HepG2 (cell line): ENCODE measurements around the gene LAG3. TPM values are rescaled to one million over a fixed set of nuclear protein-coding genes. Genes with fewer than 3 reads are reported as not detected.

ENCODE experiments used
- ESRRA ChIP-seq: sonication (generic); formaldehyde crosslinking; IDR thresholded peaks from 2 replicates; pipeline ENCODE4 v1.5.1; 2020; ENCODE audit warnings: mild to moderate bottlenecking, low read depth, missing genetic modification reagents
- KDM1A ChIP-seq: IDR thresholded peaks from 2 replicates; pipeline ENCODE4 v1.6.1; 2016; ENCODE audit warnings: missing compliant biosample characterization
- NFIB ChIP-seq: sonication (generic); formaldehyde crosslinking; IDR thresholded peaks from 2 replicates; pipeline ENCODE4 v1.9.0; 2021; ENCODE audit warnings: missing genetic modification reagents, mild to moderate bottlenecking, borderline replicate concordance
- RBAK ChIP-seq: sonication (generic); formaldehyde crosslinking; IDR thresholded peaks from 2 replicates; pipeline ENCODE4 v1.5.1; 2020; ENCODE audit warnings: mild to moderate bottlenecking, missing genetic modification reagents
- ZBTB1 ChIP-seq: sonication (generic); formaldehyde crosslinking; IDR thresholded peaks from 2 replicates; pipeline ENCODE4 v1.4.0; 2020; ENCODE audit warnings: missing genetic modification reagents, borderline replicate concordance
- ZBTB7A ChIP-seq: sonication (generic); formaldehyde crosslinking; IDR thresholded peaks from 2 replicates; pipeline ENCODE4 v1.8.0; 2022; ENCODE audit warnings: mild to moderate bottlenecking, missing genetic modification reagents
- ZBTB7B ChIP-seq: sonication (generic); formaldehyde crosslinking; IDR thresholded peaks from 2 replicates; pipeline ENCODE4 v1.4.0; 2020; ENCODE audit warnings: missing genetic modification reagents
- ZNF124 ChIP-seq: sonication (generic); formaldehyde crosslinking; IDR thresholded peaks from 2 replicates; pipeline ENCODE4 v1.4.0; 2020; ENCODE audit warnings: missing genetic modification reagents
- ZNF160 ChIP-seq: sonication (generic); formaldehyde crosslinking; IDR thresholded peaks from 2 replicates; pipeline ENCODE4 v1.8.0; 2022; ENCODE audit warnings: mild to moderate bottlenecking, inconsistent platforms, missing genetic modification reagents
- ZNF264 ChIP-seq: sonication (generic); formaldehyde crosslinking; IDR thresholded peaks from 2 replicates; pipeline ENCODE4 v1.4.0; 2020; ENCODE audit warnings: missing genetic modification reagents
- ZNF382 ChIP-seq: sonication (generic); formaldehyde crosslinking; IDR thresholded peaks from 2 replicates; pipeline ENCODE4 v1.5.0; 2020; ENCODE audit warnings: missing genetic modification reagents, mild to moderate bottlenecking, borderline replicate concordance
- ZNF660 ChIP-seq: sonication (generic); formaldehyde crosslinking; IDR thresholded peaks from 2 replicates; pipeline ENCODE4 v1.5.1; 2020; ENCODE audit warnings: mild to moderate bottlenecking, low read depth, missing genetic modification reagents, borderline replicate concordance
- ZNF761 ChIP-seq: sonication (generic); formaldehyde crosslinking; conservative IDR thresholded peaks from 2 replicates; pipeline ENCODE4 v1.4.0; 2020; ENCODE audit warnings: mild to moderate bottlenecking, missing genetic modification reagents
- polyA plus RNA-seq, 8 experiments: library from polyadenylated mRNA; depleted of rRNA in 3 of 8; stranded (reverse) in 7 of 8; unstranded in 1 of 8; fragments of >200 nt; fragmentation: Illumina TruSeq in 4 of 8; extraction: Trizol in 4 of 8; gene quantifications; 2 replicates each; pipeline versions ENCODE4 v1.2.1 to v1.2.3, GENCODE V29; 2011 to 2016; ENCODE audit warnings: low read depth in 4 of 8, missing spikeins in 1 of 8, mixed read lengths in 1 of 8; ENCODE audit not compliant: insufficient read depth in 1 of 8
- total RNA-seq, 5 experiments: library from RNA; depleted of rRNA; stranded (reverse); fragments of >200 nt; fragmentation: Illumina TruSeq; extraction: Trizol; gene quantifications; 2 replicates each; pipeline ENCODE4 v1.2.3, GENCODE V29; 2016; ENCODE audit warnings: low read depth in 1 of 5
- TF ChIP-seq, protein P1 (sequence below): conservative IDR thresholded peaks from 2 replicates; pipeline ENCODE4 v1.6.1; 2018; ENCODE audit warnings: missing genetic modification reagents
- TF ChIP-seq, protein P2 (sequence below): sonication (generic); formaldehyde crosslinking; IDR thresholded peaks from 2 replicates; pipeline ENCODE4 v1.8.1; 2023; ENCODE audit warnings: mild to moderate bottlenecking, missing genetic modification reagents
- TF ChIP-seq, protein P3 (sequence below): sonication (generic); formaldehyde crosslinking; conservative IDR thresholded peaks from 2 replicates; pipeline ENCODE4 v1.4.0; 2020; ENCODE audit warnings: missing genetic modification reagents
- TF ChIP-seq, protein P4 (sequence below): sonication (generic); formaldehyde crosslinking; conservative IDR thresholded peaks from 2 replicates; pipeline ENCODE4 v1.4.0; 2020; ENCODE audit warnings: mild to moderate bottlenecking, missing genetic modification reagents, moderate library complexity
- TF ChIP-seq, protein P5 (sequence below): sonication (generic); formaldehyde crosslinking; IDR thresholded peaks from 2 replicates; pipeline ENCODE4 v1.4.0; 2020; ENCODE audit warnings: missing genetic modification reagents

The LAG3 gene
- total and polyA plus RNA-seq, 2 of the 13 experiments (the other 11 are each of a cell fraction or from before 2014, with no cell fraction given) = 0.11 to 0.26 TPM

DNA sequence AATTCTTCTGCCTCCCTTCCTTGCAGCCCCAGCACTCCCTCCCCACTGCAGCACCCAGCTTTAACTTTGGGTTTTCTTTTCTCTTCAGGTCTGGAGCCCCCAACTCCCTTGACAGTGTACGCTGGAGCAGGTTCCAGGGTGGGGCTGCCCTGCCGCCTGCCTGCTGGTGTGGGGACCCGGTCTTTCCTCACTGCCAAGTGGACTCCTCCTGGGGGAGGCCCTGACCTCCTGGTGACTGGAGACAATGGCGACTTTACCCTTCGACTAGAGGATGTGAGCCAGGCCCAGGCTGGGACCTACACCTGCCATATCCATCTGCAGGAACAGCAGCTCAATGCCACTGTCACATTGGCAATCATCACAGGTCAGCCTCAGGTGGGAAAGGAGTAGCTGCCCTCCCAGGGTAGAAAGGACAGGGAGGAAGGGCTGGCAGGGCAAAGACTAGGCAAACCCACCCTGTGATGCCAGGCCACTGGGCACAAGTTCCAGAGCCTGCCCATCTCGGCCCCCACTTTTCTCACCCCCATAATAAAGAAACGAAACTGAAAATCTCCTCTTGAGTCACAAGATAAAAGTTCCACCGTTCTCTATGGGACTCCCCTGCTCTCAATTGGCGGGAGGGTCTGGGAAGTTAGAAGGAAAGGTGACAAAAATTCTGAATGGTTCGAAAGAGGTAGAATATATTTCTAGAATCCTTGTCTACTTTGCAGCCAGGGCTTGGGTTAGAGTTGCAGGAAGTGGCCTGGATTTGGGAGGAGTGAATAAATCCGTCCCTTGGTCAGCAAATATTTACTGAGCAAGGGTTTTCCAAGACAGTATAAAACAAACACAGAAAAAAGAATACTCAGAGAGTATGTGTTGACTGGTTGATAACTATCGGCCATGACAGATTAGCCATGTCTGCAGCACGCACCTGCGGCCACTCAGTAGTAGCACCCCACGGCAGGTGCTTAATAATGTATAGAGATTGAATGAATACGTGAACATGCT lies 3.2 kb downstream of the LAG3 start (continued):
- TF ChIP-seq, protein P1, sequence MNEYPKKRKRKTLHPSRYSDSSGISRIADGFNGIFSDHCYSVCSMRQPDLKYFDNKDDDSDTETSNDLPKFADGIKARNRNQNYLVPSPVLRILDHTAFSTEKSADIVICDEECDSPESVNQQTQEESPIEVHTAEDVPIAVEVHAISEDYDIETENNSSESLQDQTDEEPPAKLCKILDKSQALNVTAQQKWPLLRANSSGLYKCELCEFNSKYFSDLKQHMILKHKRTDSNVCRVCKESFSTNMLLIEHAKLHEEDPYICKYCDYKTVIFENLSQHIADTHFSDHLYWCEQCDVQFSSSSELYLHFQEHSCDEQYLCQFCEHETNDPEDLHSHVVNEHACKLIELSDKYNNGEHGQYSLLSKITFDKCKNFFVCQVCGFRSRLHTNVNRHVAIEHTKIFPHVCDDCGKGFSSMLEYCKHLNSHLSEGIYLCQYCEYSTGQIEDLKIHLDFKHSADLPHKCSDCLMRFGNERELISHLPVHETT (CRISPR knock-in tag) = no peak
- TF ChIP-seq, protein P2, sequence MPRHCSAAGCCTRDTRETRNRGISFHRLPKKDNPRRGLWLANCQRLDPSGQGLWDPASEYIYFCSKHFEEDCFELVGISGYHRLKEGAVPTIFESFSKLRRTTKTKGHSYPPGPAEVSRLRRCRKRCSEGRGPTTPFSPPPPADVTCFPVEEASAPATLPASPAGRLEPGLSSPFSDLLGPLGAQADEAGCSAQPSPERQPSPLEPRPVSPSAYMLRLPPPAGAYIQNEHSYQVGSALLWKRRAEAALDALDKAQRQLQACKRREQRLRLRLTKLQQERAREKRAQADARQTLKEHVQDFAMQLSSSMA (CRISPR knock-in tag) = no peak
- peak; percentile 74; the same call in 1 of the 2 replicates for TF ChIP-seq ZNF264 (CRISPR knock-in tag)
- TF ChIP-seq KDM1A = no peak
- TF ChIP-seq, protein P3, sequence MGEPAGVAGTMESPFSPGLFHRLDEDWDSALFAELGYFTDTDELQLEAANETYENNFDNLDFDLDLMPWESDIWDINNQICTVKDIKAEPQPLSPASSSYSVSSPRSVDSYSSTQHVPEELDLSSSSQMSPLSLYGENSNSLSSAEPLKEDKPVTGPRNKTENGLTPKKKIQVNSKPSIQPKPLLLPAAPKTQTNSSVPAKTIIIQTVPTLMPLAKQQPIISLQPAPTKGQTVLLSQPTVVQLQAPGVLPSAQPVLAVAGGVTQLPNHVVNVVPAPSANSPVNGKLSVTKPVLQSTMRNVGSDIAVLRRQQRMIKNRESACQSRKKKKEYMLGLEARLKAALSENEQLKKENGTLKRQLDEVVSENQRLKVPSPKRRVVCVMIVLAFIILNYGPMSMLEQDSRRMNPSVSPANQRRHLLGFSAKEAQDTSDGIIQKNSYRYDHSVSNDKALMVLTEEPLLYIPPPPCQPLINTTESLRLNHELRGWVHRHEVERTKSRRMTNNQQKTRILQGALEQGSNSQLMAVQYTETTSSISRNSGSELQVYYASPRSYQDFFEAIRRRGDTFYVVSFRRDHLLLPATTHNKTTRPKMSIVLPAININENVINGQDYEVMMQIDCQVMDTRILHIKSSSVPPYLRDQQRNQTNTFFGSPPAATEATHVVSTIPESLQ (CRISPR knock-in tag) = 0 out of 2 replicates have a peak, but pooled peaks have one; percentile 54
- TF ChIP-seq ZBTB1 (CRISPR knock-in tag) = no peak
- TF ChIP-seq ZNF660 (CRISPR knock-in tag) = no peak
- TF ChIP-seq ZNF382 (CRISPR knock-in tag) = no peak
- TF ChIP-seq RBAK = no peak
- TF ChIP-seq ZNF761 (CRISPR knock-in tag) = no peak
- no peak for TF ChIP-seq ZBTB7A (CRISPR knock-in tag)
- no peak for TF ChIP-seq ZNF160 (CRISPR knock-in tag)
- no peak for TF ChIP-seq NFIB (CRISPR knock-in tag)
- TF ChIP-seq, protein P4, sequence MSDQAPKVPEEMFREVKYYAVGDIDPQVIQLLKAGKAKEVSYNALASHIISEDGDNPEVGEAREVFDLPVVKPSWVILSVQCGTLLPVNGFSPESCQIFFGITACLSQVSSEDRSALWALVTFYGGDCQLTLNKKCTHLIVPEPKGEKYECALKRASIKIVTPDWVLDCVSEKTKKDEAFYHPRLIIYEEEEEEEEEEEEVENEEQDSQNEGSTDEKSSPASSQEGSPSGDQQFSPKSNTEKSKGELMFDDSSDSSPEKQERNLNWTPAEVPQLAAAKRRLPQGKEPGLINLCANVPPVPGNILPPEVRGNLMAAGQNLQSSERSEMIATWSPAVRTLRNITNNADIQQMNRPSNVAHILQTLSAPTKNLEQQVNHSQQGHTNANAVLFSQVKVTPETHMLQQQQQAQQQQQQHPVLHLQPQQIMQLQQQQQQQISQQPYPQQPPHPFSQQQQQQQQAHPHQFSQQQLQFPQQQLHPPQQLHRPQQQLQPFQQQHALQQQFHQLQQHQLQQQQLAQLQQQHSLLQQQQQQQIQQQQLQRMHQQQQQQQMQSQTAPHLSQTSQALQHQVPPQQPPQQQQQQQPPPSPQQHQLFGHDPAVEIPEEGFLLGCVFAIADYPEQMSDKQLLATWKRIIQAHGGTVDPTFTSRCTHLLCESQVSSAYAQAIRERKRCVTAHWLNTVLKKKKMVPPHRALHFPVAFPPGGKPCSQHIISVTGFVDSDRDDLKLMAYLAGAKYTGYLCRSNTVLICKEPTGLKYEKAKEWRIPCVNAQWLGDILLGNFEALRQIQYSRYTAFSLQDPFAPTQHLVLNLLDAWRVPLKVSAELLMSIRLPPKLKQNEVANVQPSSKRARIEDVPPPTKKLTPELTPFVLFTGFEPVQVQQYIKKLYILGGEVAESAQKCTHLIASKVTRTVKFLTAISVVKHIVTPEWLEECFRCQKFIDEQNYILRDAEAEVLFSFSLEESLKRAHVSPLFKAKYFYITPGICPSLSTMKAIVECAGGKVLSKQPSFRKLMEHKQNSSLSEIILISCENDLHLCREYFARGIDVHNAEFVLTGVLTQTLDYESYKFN = peak; percentile 95
- peak; percentile 83; the same call in 1 of the 2 replicates for TF ChIP-seq ZNF124 (CRISPR knock-in tag)
- TF ChIP-seq ESRRA = peak; percentile 46; the same call in 1 of the 2 replicates
- TF ChIP-seq, protein P5, sequence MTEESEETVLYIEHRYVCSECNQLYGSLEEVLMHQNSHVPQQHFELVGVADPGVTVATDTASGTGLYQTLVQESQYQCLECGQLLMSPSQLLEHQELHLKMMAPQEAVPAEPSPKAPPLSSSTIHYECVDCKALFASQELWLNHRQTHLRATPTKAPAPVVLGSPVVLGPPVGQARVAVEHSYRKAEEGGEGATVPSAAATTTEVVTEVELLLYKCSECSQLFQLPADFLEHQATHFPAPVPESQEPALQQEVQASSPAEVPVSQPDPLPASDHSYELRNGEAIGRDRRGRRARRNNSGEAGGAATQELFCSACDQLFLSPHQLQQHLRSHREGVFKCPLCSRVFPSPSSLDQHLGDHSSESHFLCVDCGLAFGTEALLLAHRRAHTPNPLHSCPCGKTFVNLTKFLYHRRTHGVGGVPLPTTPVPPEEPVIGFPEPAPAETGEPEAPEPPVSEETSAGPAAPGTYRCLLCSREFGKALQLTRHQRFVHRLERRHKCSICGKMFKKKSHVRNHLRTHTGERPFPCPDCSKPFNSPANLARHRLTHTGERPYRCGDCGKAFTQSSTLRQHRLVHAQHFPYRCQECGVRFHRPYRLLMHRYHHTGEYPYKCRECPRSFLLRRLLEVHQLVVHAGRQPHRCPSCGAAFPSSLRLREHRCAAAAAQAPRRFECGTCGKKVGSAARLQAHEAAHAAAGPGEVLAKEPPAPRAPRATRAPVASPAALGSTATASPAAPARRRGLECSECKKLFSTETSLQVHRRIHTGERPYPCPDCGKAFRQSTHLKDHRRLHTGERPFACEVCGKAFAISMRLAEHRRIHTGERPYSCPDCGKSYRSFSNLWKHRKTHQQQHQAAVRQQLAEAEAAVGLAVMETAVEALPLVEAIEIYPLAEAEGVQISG (CRISPR knock-in tag) = no peak; the same call in 1 of the 2 replicates
- TF ChIP-seq ZBTB7B (CRISPR knock-in tag) = no peak
